SW 1271 (cell line): Measurements from ENCODE around the gene DNAI2.

Experiments
- DNase-seq, 2 experiments: peaks; one replicate each; lab custom pipeline; 2025; lab: John Stamatoyannopoulos, UW

The DNAI2 gene, protein sequence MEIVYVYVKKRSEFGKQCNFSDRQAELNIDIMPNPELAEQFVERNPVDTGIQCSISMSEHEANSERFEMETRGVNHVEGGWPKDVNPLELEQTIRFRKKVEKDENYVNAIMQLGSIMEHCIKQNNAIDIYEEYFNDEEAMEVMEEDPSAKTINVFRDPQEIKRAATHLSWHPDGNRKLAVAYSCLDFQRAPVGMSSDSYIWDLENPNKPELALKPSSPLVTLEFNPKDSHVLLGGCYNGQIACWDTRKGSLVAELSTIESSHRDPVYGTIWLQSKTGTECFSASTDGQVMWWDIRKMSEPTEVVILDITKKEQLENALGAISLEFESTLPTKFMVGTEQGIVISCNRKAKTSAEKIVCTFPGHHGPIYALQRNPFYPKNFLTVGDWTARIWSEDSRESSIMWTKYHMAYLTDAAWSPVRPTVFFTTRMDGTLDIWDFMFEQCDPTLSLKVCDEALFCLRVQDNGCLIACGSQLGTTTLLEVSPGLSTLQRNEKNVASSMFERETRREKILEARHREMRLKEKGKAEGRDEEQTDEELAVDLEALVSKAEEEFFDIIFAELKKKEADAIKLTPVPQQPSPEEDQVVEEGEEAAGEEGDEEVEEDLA

DNA sequence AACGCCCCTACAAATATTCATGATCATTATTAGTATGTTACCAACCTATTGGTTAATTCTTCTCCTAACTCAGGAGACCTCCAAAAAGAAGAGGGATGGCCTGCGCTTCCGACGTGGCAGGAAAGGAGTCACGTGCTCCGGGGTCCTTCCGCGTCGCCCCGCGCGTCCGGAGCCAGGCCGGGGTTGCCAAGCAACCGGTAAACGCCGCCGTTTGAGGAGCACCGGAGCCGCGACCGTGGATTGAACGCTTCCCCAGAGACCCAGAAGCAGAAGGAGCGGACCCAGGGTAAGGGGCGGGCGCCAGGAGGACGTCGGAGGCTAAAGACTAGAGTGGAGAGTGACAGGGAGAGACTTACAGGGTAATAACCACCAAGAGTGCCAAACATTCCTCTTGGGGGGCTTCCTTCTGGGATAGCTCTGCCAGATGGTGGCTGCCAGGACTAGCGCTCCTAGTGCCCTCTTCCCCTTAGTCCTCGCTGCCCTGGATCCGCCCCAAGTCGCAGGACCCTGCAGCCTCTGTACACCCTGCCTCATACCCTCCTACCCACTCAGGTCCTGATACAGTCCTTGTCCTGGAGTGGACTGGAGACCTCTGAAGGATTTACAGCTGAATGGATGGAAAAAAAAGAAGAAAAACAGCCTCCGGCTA lies at the start of gene DNAI2:
DNAI2 (plus strand) TSS at position 175 of the 649 bp plus-strand sequence. CDS start 7,584 bp downstream, outside the sequence.
- DNase-seq, result no peak

DNA sequence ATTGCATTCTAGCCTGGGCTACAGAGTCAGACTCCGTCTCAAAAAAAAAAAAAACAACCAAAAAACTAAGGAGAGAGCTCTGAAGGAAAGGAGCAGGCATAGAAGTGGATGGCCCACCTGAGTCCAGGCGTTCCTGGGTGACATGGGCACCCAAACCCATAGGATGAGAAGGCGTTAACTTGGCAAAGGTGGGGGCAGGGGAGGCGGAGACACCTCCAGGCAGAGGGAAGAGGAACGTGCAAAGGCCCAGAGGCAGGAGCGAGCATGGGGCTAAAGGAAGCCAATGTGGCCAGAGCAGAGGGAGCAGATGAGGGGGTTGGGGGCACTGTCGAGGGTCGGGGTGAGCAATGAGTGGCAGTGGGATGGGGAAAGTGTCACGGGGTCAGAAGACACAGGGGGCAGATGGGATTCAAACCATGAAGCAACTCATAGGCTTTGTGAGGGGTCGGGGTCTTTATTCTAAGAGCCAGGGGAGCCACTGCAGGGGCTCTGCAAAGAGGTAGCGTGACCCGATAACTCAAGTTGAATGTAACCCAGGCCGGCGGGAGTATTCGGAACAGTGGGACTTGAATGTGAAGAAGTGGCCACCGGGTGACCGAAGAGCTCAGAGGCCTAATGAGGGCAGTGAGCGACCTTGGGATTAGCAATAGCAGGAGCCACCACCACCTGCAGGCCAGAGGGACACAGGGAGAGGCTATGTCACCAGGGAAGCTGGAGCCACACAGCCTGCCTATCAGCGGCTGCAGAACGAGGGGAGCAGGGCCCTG lies 48.9 kb upstream of the DNAI2 start:
- DNase-seq, result no peak

DNA sequence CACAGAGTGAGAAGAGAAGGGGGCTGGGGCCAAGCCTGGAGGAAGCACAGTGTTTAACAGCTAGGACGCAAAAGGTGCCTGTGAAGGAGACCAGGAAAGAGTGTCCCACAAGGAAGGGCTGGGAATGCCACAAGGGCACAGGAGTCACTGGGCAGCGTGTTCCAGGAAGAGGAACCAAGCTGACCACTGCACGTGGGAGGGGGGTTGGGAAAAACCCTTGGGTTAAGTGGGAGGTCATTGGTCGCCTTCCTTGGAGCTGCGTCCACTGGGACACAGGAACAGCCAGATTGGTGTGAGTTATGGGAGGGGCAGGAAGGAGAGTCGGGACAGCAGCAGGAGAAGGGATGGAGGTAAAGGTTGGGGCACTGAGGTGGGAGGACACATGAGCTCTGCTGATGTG lies 47.8 kb upstream of the DNAI2 start:
- no peak for DNase-seq

DNA sequence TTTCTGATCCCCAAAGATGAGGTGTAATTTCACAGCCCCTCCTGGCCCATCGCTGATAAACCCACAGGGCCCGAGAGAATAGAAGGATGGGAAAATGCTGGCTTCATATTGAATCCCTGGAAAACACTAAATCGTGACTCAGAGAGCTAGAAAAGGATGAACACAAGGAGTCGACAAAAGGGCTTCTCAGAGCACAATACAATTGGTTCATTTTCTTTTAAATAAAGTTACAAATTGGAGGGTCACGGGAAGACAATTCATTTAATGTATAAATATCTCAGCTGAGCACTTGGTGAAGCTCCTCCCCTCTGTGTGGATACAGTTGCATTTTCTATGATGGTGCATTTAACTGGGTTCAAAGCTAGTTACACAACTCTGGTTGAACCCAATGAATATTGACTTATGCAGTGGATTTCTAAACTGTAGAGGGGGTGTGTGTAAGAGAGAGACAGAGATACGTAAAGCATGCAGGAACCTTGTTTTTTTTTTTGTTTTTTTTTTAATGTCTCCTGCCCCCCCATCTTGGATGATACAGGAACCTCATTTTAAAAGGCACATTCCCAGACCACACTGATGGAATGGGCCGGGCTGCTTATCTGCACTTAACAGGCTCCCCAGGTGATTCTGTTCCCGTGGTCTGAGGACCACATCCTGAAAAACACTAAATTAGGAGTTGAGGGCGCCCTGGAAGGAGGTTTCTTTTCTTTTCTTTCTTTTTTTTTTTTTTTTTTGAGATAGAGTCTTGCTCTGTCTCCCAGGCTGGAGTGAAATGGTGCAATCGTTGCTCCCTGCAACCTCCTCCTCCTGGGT lies 46.6 kb upstream of the DNAI2 start:
- no peak for DNase-seq

DNA sequence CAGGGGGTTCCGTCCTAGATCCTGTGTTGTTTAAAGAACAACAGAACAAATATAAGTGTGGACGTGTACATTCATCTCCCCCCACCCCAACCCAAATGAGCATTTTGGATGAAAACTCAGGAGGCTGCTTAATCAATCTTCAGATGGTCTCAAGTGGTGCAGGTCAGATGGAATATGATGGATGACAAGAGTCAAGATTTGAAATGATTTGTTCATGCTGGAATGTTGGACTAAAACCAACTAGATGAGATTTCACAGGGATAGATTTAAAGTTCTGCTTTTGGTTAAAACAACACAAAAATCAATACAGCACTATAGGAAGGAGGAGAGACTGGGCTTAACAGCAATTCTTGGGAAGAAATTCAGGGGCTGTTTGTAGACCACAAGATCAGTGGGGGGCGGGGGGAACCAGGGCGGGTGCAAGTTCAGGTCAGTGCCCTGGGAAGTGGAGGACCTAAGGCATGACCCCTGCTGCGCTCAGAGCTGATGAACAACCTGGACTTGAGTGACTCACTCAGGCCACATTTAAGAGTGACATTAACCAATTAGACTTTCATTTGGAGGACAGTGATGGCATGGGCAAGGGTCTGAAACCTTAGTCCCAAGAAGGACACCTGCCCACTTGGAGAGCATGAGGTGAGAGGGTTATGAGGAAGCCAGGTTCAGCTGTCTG lies 45.6 kb upstream of the DNAI2 start:
- no peak for DNase-seq

DNA sequence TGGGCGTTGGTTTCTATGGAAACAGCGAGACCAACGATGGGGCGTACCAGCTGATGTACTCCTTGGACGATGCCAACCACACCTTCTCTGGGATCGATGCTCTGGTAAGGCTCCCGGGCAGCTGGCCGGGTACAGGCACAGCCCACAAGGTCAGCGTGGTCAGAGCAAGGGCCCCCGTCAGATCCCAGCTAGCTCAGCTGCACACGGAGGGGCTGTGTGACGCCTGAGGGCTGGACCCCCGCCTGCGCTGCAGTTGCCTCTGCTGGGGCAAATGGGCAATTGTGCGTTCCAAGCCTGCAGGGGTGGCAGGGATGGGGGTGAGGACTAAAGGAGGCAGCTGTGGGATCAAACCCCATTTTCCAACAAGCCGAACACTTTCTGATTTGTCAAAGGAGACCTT lies 43.1 kb upstream of the DNAI2 start:
- DNase-seq, result no peak

DNA sequence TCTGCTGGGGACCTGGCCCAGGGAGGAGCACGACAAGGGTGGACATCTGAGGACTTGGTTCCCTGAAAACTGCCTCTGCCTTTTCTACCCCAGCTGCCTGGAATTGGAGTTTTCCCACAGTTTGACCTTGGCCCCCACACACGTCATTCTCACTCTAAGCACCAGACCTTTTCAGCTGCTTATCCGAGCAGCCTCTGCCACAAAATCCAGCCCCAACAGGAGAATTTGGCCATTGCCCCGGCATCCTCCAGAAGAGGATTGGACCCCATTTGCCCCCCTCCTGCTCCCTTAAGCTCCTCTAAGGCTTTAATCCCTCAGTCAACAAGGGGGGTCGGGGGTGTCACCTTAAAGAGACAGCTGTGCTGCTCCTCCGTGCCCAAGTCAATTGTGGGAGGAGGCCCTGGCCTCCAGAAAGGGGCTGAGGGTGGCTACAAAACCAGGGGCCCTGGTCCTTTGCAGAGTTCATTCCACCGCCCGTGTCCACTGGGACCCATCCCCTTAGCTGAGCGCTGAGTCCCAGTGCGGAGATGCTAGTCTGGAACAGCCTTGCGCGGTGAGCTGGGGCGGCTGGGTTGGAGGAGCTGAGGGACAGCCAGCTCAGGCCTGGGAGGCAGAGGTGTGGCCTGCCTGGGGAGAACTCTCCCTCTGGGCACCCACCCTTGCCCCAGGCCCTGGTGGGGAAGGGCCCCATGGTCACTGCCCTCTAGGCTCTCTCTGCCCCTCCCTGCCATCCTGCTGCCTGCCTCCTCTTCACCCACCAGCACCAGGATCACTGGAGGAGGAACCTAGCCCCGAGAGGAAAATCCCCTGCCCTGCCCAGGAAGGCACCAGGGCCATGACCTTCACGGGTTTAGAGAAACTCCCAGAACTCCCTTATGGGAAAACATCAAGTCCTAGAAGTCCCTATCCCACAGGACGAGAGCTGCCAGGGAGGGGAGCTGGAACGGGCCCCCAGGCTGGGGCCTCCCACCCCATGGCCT lies 41.8 kb upstream of the DNAI2 start:
- no peak for DNase-seq

DNA sequence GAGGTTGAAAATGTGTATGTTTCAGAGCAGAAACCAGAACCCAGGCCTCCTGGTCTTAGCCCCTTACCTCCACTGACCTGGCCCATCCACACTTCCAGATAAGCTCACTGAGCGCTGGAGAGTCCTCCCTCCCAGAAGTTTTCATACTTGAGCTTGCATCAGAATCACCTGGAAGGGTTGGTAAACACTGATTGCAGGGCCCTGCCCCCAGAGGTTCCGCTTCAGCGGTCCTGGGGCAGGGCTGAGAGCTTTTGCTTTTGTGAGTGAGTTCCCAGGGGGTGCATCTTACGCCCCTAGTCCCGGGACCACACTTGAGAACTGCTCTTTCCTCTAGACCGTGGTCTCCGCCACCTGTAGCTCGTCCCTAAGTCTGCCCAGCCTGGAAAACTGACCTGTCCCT lies 40.1 kb upstream of the DNAI2 start:
- DNase-seq, result no peak

DNA sequence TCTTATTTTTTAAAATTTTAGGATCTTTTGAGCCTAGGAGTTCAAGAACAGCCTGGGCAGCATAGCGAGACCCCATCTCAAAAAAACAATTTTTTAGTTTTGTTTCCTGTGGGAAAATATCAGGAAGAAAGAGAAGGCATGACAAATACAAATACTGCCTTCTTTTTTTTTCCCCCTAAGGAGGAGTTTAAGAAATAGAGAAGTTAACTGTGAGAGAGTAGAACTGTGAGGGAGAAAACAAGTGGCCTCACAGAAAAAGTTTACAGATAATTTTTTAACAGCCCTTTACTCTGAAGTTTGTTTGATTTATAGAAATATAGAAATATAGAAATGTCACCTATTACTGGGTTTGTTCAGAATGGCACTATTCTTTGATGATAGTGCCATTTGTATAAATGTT lies 39.5 kb upstream of the DNAI2 start:
- DNase-seq, result no peak

DNA sequence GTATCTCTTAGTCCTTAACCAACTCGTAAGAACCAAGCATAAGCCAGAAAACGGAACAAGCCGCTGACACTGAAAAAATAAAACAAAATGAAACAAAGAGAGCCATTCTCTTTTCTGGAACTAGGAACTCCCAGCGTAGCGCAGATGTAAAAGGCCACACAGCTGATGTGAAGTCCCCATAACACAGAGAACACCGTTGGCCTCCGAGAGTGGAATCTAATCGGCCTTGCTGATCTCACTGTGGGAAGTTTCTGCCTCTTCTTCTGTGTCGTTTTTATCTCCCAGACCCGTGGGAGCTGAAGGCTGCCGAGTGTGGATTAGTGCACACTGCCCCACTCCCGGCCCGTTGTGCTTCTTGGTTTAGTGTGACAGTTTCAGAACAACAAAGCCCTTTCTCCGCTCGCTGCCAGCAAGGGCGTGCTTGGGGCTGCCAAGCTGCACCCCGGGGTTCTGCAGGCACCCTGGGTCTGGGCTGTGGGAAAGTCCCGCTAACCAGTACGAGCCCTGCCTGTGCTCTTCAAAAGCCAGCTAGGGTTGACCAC lies 38.9 kb upstream of the DNAI2 start:
- DNase-seq, result no peak

DNA sequence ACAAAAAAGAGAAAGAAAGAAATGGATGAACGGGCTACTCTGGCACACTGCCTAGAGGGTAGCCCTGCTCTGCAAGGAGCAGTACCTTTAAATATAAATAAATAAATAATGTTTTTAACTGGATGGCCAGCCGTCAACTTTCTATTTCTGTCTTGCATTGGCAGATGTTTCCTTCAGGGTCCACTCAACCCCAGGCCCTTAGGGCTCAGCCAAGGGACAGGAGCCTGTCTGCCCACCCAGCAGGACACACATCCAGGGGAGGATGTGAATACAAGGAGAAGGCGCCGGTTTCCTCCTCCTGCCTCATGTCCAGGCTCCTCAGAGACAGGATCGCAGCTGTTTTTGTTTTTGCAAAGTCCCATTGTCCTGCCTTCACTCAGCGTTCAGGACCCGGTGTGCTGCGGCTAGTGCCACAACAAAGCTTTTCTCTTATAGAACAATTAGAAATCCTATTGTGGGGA lies 38.1 kb upstream of the DNAI2 start:
- DNase-seq, result no peak

DNA sequence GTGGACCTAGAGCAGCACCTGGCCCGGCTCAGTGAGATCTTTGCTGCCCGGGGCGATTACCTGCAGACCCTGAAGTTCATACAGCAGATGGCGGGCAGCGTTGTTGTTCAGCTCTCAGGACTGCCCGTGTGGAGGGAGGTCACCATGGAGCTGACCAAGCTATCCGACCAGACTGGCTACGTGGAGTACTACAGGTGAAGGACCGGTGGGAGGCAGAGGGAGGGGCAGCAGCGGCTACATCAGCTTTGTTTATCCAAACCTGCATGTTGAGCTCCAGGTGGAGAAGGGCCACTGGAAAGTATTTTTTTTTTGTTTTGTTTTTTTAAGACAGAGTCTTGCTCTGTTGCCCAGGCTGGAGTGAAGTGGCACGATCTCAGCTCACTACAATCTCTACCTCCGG lies 36.7 kb upstream of the DNAI2 start:
- DNase-seq, result no peak

DNA sequence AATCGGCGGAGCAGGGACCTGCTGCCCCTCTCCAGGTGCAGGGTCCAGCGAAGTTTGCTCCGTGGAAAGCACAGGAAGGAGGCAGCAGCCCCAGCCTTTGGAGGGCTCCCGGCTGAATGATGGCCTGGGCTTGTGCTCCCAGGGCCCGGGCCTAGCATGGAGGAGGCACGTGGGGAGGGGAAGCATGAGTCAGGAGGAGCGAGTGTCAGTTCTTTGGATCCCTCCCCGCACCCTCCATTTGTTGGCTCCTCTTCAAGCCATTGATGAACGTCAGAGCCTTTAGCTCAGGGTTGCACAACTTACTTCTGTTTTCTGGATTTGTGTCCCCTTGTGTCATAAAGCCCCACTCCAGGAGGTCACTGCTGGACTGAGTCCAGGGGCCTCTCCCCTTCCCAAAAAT lies 34.9 kb upstream of the DNAI2 start:
- no peak for DNase-seq

DNA sequence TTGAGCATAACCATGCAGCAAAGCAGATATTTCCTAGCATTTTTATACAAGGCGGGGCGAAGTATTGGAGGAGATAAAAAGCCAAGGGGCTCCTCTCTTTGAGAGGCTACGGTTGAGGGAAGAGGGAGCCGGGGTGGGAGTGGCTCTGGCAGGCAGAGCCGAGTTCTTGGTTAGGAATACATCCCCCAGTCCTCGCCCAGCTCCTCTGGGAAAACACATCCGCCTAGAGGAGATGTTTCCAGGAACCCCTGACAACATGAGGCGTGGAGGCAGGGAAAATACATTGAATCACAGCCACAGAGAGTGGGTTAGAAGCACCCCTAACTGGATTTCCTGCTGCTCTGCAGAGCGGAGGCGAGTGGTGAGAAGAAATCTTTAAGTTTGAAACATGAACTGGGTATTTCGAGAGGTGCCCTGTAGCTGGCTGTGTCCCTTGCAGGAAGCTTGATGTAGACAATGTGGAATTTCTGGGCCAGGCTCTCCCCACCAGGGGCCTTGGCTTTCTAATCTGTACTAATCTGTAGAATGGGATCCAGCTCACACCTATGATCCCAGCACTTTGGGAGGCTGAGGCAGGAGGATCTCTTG lies 33.3 kb upstream of the DNAI2 start:
- no peak for DNase-seq

DNA sequence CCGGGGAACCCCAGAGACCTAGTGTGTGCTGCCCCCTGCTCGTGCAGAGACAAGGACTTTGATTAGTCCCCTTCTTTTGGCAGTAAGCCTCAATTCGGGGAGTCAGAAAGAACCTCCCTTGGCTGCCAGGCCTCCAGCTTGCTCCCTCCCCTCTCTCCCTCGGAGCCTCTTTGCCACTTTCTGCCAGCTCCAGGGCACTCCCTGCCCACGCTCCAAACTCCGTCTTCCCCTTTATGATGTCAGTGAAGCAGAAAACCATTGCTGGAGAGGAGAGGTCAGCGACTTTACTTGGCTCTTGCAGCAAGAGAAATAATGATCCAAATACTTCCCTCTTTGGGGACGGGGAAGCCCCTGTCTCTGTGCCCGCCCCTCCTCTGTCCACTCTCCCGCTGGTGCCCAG lies 32.6 kb upstream of the DNAI2 start:
- no peak for DNase-seq

DNA sequence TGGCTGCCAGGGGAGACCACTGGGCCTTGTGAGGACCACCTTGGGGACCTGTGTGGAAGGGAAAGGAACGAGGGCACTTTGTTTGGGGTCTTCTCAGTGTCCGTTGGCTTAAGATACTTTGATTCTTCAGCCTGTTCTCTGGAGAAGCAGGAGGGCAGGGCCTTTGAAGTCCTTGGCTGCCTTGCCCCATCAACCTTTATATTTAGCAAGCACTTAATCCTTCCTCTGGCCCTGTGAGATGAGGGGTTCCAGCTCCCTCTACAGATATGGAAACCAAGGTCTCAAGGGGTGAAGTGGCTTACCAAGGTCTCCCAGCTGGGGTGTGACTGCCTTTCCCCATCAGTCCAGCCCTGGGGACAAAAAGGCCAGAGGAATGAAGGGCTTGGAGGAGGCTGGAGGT lies 32.2 kb upstream of the DNAI2 start:
- DNase-seq, result no peak

DNA sequence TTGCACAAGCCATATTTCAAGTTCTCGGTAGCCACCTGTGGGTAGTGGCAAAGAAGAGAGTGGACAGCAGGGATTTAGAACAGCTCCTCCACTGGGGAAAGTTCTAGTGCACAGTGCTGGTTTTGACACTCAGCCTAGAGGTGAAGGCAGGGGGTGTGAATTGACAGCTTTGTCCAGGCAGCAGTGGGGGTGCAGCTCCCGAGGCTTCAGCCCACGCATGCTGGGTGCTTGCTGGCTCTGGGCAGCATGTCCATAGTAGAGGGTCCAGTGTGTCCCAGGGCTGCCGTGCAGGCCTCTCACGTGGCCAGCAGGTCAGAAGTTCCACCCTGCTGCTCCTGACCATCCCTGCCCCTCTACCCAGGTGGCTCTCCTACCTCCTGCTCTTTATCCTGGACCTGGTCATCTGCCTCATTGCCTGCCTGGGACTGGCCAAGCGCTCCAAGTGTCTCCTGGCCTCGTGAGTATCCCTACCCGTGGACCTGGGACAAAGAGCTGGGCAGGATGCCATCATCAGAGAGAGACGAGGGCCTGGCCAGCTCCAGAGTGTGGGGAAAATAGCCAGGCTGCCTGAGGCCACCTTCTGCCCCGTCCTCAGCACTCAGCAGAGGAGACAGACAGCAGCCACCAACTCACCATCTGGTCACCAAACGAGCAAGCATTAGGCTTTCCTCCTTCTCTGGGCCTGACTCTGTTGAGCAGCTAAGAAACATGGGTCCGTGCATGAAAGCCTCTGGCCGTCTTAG lies 30.9 kb upstream of the DNAI2 start:
- no peak for DNase-seq

DNA sequence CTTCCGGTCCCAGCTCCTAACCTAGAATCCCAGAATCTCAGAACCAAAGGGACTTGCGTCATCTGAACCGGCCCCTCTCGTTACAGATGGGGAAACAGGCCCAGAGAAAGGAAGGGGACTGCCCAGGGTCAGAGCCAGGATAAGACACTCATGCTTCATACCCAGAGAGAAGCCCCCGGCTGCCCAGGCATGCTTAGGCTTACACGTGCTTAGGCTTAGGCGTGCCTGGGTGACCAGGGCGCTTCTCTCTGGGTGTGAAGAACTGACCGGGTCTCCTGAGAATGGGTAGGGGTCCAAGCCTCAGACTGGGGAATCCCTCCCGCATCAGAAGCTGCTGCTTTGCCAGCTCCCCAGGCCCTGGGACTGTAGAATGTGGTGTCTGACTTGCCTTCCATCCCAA lies 29.9 kb upstream of the DNAI2 start:
- no peak for DNase-seq
